C4-2B (cell line): Measurements from ENCODE around the gene PDIA4.
"Not testable (repeated sequence)": the region's sequence is repeated elsewhere in the genome, so short reads cannot be mapped to it uniquely, and the experiment has no call there.

Experiments used
- H3K27ac ChIP-seq: fragments of 450-650 bp; 2 replicates; pipeline ENCODE4 v1.5.1; 2017
- CTCF ChIP-seq: fragments of 450-650 bp; conservative IDR thresholded peaks from 2 replicates; pipeline ENCODE4 v1.5.1; 2017; ENCODE audit warnings: mild to moderate bottlenecking
- ZFX ChIP-seq: fragments of 450-650 bp; IDR thresholded peaks from 2 replicates; pipeline ENCODE4 v1.6.1; 2017

PDIA4 gene

GRCh38 chr7:149014309-149014708 lies 14.0 kb downstream of the PDIA4 start:
- no peak overlapping the region for H3K27ac ChIP-seq
- TF ChIP-seq CTCF (no peak), ZFX (no peak)

DNA sequence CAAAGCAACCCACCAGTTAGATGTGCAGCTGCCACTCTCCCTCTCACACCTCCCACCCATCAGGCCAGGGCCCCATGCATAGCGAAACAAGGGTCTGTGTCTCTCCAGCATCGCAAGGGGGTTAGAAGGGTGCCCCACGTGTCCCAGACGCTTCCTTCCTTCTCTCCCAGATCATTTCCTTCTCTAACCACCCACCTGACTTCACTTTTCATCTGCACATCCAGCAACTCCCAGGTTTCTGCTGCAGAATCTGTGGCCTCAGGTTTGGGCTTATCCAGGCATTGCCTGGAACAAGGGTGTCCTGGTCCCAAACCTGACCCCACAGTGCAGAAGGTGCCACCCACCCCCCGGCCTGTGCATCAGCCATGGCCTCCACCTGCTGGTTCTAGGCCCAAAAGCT lies 14.4 kb downstream of the PDIA4 start:
- H3K27ac ChIP-seq: no peak overlapping the region
- TF ChIP-seq ZFX (no peak), CTCF (no peak)

- H3K27ac ChIP-seq: not testable (repeated sequence)
These were observed 15.6 kb downstream of the PDIA4 start for GRCh38 chr7:149012730-149013129.

DNA sequence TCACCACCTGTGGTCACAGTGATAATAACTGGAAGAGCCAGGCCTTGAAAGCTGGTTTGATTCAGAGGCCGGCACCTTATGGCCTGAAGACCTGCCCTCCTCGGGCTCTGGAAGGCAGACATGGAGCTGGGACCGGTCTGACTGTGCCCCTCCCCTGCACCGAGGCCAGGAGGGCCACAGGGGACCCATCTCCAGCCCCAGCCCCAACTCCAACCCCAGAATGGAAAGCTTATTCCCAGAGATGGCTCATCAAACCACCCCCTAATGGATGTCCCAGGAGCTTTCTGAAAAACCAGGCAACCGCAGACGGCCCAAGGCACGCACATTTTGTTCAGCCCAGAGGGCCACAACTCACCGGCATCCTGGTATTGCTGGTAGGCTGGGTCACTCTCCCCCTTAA lies 16.8 kb downstream of the PDIA4 start:
- no peak overlapping the region for H3K27ac ChIP-seq
- TF ChIP-seq CTCF (no peak), ZFX (no peak)

GRCh38 chr7:149010451-149010850 lies 17.9 kb downstream of the PDIA4 start:
- TF ChIP-seq ZFX (no peak), CTCF (no peak)
- H3K27ac ChIP-seq: no peak overlapping the region

DNA sequence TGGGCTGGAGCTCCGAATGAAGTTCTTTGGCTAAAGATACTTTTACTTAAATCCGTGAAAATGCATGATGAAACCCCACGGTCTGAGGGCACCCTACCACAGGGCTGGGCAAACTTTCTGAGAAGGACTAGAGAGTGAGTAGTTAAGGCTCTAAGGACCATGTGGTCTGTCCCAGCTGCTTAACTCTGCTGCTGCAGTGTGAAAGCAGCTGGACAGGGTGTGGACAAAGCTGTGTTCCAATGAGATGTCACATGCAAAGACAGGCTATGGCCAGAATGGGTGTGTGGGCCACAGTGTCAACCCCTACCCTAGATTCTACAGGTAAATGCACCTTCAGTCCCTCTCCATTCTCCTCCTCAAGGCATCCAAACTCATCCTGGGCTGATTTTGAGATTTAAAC lies 18.8 kb downstream of the PDIA4 start:
- TF ChIP-seq CTCF (no peak), ZFX (no peak)
- no peak overlapping the region for H3K27ac ChIP-seq

DNA sequence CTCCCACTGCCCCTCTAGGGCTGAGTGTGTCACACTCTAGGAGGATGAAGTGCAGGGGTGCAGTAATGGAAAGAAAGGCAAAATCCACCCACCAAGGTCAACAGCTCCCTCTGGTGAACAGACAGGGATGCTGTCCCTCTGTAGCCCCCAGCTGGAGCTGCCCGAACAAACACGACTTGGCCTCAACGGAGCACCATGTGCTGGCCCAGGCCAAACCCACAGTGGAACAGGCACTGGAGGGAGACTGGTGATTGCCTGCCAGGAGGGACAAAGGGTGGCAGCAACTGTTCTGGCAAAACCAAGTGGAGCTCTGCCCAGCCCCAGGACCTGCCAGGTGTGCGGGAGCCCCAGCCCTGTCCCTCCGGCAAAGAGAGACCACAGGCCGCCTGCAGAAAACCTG lies 20.7 kb downstream of the PDIA4 start:
- no peak overlapping the region for H3K27ac ChIP-seq
- no peak for TF ChIP-seq ZFX
- no peak for TF ChIP-seq CTCF

DNA sequence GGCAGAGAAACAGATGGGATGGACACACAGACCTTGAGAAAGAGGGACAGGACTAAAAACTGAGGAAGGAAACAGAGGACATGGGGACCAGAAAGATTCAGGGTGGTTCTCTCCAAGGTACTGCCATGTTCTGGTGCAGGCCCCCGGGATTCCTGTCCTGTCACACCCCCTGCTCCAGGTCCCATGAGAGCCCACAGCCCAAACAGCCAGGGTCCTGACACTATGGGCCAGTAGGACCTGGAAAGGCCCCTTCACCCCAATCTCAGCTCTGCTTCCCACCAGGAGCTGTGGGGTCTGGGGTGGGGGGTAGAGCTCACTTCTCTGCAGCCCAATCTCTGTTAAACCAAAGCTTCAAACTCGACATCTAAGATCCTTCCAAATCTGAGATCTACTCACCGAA lies 21.2 kb downstream of the PDIA4 start:
- TF ChIP-seq CTCF (no peak), ZFX (no peak)

More for the DNA sequence above, 21.2 kb downstream of the PDIA4 start:
- H3K27ac ChIP-seq: no peak overlapping the region
